Measurements from ENCODE around the gene PPM1N.

The PPM1N gene, protein sequence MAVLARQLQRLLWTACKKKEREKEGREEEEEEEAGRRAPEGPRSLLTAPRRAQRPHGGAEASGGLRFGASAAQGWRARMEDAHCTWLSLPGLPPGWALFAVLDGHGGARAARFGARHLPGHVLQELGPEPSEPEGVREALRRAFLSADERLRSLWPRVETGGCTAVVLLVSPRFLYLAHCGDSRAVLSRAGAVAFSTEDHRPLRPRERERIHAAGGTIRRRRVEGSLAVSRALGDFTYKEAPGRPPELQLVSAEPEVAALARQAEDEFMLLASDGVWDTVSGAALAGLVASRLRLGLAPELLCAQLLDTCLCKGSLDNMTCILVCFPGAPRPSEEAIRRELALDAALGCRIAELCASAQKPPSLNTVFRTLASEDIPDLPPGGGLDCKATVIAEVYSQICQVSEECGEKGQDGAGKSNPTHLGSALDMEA

DNA sequence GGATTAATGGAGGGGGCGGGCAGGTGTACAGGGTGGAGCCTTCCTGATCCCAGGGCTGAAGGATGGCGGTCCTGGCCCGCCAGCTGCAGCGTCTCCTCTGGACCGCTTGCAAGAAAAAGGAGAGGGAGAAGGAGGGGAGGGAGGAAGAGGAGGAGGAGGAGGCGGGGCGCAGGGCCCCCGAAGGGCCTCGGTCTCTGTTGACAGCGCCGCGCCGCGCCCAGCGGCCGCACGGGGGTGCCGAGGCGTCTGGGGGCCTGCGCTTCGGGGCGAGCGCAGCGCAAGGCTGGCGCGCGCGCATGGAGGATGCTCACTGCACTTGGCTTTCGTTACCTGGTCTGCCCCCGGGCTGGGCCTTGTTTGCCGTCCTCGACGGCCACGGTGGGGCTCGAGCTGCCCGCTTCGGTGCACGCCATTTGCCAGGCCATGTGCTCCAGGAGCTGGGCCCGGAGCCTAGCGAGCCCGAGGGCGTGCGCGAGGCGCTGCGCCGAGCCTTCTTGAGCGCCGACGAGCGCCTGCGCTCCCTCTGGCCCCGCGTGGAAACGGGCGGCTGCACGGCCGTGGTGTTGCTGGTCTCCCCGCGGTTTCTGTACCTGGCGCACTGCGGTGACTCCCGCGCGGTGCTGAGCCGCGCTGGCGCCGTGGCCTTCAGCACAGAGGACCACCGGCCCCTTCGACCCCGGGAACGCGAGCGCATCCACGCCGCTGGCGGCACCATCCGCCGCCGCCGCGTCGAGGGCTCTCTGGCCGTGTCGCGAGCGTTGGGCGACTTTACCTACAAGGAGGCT is at the start of gene PPM1N:
PPM1N (plus strand) TSS at position 33 of the 785 bp plus-strand sequence; CDS start at position 63, 30 bp downstream.
- TF ChIP-seq, protein P1, sequence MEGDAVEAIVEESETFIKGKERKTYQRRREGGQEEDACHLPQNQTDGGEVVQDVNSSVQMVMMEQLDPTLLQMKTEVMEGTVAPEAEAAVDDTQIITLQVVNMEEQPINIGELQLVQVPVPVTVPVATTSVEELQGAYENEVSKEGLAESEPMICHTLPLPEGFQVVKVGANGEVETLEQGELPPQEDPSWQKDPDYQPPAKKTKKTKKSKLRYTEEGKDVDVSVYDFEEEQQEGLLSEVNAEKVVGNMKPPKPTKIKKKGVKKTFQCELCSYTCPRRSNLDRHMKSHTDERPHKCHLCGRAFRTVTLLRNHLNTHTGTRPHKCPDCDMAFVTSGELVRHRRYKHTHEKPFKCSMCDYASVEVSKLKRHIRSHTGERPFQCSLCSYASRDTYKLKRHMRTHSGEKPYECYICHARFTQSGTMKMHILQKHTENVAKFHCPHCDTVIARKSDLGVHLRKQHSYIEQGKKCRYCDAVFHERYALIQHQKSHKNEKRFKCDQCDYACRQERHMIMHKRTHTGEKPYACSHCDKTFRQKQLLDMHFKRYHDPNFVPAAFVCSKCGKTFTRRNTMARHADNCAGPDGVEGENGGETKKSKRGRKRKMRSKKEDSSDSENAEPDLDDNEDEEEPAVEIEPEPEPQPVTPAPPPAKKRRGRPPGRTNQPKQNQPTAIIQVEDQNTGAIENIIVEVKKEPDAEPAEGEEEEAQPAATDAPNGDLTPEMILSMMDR (IDR thresholded peaks at IDR 0.05): no peak

DNA sequence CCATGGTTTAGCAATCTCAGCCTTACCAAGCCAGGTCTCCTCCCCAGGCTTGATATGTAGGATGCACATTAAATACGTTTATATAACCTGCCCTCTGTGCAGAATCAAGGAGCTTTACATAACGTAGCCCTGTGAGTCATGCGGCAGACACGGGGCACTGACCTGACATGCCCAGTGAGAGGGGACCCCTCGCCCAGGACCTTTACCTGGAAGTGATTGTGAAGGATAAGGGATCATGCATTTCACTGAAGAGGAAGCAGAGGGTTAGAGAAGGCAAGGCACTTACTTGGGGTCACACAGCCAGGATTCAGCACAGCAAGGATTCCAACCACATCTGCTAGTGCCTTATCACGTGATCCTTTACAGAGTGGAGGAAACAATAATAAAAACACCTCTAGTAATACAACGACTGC is 49.4 kb upstream of the PPM1N start:
- TF ChIP-seq, protein P1 (IDR thresholded peaks at IDR 0.05): no peak

DNA sequence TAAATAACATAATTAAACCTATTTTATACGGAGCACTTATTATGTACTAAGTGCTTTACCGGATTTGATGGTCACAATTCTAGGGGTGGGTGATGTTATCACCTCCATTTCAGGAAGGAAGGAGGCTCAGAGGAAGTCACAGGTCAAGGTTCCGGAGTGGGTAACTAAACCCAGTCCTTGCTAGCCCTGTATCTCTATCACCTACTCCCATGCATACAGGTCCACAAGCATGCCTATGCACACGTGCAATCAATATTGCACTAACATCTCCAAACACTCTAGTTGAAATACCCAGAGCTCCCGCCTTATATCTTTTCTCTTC is 48.3 kb upstream of the PPM1N start:
- TF ChIP-seq, protein P1 (IDR thresholded peaks at IDR 0.05): no peak

DNA sequence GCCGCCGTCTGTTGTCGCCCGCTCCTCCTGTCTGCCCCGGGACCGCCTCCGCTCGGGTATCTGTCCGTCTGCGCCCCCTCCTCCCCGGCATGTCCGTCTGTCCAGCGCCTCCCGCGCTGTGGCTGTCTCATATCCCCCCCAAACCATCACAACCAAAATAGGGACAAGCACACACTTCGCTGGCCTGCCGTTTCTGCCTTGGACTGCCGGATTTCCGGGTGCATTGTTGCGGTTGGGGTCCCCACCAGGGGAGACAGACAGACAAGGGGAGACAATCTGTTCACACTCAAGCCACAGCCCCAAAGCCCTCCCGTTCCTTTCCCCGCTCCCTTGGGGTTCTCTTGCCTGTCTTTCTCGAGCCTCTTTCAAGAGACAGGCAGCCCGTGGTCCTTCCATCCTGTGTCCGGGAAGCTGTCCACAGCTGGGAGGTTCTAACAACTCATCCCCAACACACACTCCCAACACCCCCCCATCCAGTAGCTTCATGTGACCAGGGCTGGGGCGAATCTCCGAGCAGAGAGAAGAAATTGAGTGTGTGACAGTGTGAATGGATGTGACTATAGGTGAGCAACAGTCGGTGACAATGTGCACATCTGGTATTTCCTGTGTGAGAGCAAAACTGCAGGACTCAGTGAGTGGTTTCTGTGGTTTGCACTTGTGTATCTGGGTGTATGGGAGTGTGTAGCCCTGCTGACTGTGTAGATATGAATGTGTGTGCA is 47.0 kb upstream of the PPM1N start:
- TF ChIP-seq, protein P1 (IDR thresholded peaks at IDR 0.05): no peak

DNA sequence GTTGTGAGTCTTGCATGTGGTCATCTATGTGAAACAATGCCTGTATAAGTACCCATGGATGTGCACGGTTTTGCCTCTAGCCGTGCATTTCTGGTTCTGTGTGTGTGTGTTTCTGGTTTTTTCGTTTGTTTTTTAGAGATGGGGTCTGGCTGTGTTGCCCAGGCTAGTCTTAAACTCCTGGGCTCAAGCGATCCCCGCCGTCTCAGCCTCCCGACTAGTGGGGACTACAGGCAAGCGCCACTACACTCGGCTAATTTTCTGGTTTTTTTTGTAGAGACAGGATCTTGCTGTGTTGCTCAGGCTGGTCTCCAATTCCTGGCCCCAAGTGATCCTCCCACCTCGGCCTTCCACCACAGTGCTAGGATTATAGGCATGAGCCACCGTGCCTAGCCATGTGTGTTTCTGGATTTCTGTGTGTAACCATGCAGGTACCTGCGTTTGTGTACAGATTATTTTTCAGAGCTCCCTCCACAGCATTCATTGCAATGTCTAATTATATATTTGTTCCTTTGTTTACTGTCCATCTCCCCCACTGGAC is 46.3 kb upstream of the PPM1N start:
- TF ChIP-seq, protein P1 (IDR thresholded peaks at IDR 0.05): no peak

DNA sequence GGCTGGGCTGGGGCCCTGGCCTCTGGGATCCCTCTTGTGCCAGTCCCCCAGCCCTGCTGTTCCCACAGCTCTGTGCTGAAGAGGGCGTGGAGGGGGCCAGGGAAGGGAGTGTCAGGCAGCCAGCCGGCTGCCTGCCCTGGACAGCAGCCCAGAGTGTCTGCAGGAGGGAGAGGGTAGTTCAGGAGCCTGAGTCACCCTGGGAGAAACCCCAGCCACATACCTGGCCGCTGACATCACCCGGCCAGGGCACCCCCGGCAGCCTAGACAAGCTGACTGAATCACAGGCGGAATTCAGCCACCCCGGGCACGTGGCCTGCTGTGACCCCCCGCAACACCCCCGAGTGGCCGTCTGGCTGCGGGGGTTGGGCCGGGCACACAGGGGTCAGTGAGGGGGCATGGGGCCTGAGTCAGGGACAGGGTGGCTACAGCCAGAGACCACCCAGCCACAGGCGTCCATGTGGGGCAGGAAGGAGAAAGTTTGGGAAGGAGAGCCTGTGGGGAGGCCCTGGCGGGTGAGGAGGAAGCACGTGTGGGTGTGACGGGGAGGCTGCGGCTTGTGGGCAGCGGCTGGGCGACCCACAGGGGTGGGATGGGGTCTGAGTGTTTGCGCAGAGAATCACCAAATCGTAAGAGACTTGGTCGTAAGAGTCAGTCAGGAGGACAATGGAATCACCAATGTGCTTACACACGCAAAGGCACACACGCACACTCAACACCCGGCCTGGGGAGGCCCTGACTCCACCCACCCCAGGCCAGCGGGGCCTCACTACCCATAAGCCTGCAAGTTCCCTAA is 42.3 kb upstream of the PPM1N start:
- TF ChIP-seq, protein P1 (IDR thresholded peaks at IDR 0.05): no peak

DNA sequence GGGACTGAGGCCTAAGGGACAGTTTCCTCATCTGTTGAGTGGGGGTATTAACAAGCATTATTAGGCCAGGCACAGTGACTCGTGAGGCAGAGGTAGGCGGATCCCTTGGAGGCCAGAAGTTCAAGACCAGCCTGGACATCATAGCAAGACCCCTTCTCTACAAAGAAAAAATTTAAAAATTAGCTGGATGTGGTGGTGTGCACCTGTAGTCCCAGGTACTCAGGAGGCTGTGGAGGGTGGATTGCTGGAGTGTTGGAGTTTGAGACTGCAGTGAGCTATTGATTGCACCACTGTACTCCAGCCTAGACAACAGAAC is 41.8 kb upstream of the PPM1N start:
- TF ChIP-seq, protein P1 (IDR thresholded peaks at IDR 0.05): no peak

All from LNCAP (cell line).